Pancreas (tissue), 10 donors: Measurements from ENCODE around the gene PRKCB. TPM values are rescaled to one million over a fixed set of nuclear protein-coding genes. Genes with fewer than 3 reads are reported as not detected.

Experiments used
- ATAC-seq, 4 donors: fragments of 200-7000 bp; cut with Tn5 transposase; one replicate each; pipeline versions ENCODE4 v1.8.0 to v1.9.1; 2020; ENCODE audit warnings: mild to moderate bottlenecking in 4 of 4, moderate library complexity in 4 of 4
- DNase-seq, 6 donors: peaks; one replicate each; pipeline ENCODE4 v3.0.0-alpha.2; 2020
- FAIRE-seq: peaks from 2 replicates; lab custom pipeline; 2012; peaks lifted over from hg19 to GRCh38; lab: Jason Lieb, UNC
- H3K27ac ChIP-seq, 4 donors: fragments of 200-600 bp; sonication (generic); 1 replicate in 3 of 4; 2 replicates in 1 of 4; pipeline versions ENCODE4 v1.5.0 to v1.8.0; 2020
- H3K27me3 ChIP-seq, 4 donors: fragments of 200-600 bp; one replicate each; pipeline ENCODE4 v1.8.0; 2021
- H3K36me3 ChIP-seq, 3 donors: fragments of 200-600 bp; sonication (generic) in 1 of 3; one replicate each; pipeline versions ENCODE4 v1.5.0 to v1.8.0; 2020 to 2021
- H3K4me1 ChIP-seq, 3 donors: fragments of 200-600 bp; one replicate each; pipeline ENCODE4 v1.8.0; 2021
- H3K4me3 ChIP-seq, 4 donors: fragments of 200-600 bp; sonication (generic) in 2 of 4; one replicate each; pipeline versions ENCODE4 v1.5.0 to v1.8.0; 2020 to 2021
- H3K9me3 ChIP-seq, 4 donors: fragments of 200-600 bp; one replicate each; pipeline ENCODE4 v1.8.0; 2021
- CTCF ChIP-seq, 4 donors: fragments of 200-600 bp; sonication (generic) in 3 of 4; IDR thresholded peaks; one replicate each; pipeline versions ENCODE4 v1.5.0 to v1.8.0; 2021; ENCODE audit warnings: antibody characterized with exemption in 4 of 4
- WGBS, 2 donors: extraction: QIAGEN DNeasy Blood & Tissue Kit; methylation state at CpG; one replicate each; pipeline ENCODE4 v1.1.7; 2013; 5-methylcytosine and 5-hydroxymethylcytosine counted together
- intact Hi-C, 3 donors: fragments of 100-400 bp; cut with DNase I; formaldehyde crosslinking; loops; one replicate each; pipeline versions ENCODE4 v1.11.1 to v1.14.2; 2022
- polyA plus RNA-seq, 2 donors: library from polyadenylated mRNA; stranded (reverse); fragments of 200-250 nt; gene quantifications; one replicate each; pipeline ENCODE4 v1.2.3, GENCODE V29; 2013
- total RNA-seq, 6 donors: library from RNA; stranded (reverse); fragmentation: NEBNext Ultra II Directional in 4 of 6; extraction: Animal tissue kit (Norgen Biotek cat#: 25700) in 4 of 6; gene quantifications; one replicate each; pipeline versions ENCODE4 v1.2.1 to v1.2.4, GENCODE V29; 2021 to 2023
- donor health status: healthy with polysubstance abuse.
- donor health status: DM: no; HTN: no; CAD: no; lungs with moderate emphysema.
- donor health status: DM: no; HTN: no; CAD: no.
- donor health status: control.
- donor health status: control.
- donor health status: Bipolar disorder and iron deficiency.
- donor health status: DM: yes; HTN: yes; CAD: no.
- donor health status: DM: no; HTN: no; CAD: no.
- donor health status: DM: no; HTN: no; CAD: no.
- donor health status: DM: yes; HTN: yes; CAD: no.

PRKCB gene
- total and polyA plus RNA-seq, 8 donors: 0.19 to 4.3 (median 0.61) TPM

GRCh38 chr16:23979441-23979840 is 143.7 kb downstream of the PRKCB start:
- FAIRE-seq: no peak
- no peaks in the 10 kb centered on the region for H3K4me1 ChIP-seq

GRCh38 chr16:23979982-23980381 is 144.2 kb downstream of the PRKCB start:
- Histone ChIP-seq H3K27ac (no peak overlapping the region), H3K4me1 (no peaks in the 10 kb centered on the region), H3K27me3 (no peaks in the 10 kb centered on the region), H3K4me3 (no peak overlapping the region), H3K9me3 (no peaks in the 10 kb centered on the region), H3K36me3 (no peaks in the 10 kb centered on the region)
- DNase-seq: no peak
- ATAC-seq: no peak
- intact Hi-C loops: no loop called here
- no peak for TF ChIP-seq CTCF (IDR thresholded peaks at IDR 0.05)
- no peak for FAIRE-seq
- 54 to 76% methylated on average over 4 of the region's 4 CpGs for WGBS, 2 donors

More at GRCh38 chr16:23979441-23979840, 143.7 kb downstream of the PRKCB start:
- no peaks in the 10 kb centered on the region for H3K27me3 ChIP-seq
- intact Hi-C loops: no loop called here
- no peak for TF ChIP-seq CTCF (IDR thresholded peaks at IDR 0.05)
- 71 to 73% methylated on average over 6 of the region's 6 CpGs for WGBS, 2 donors
- H3K36me3 ChIP-seq: no peaks in the 10 kb centered on the region
- ATAC-seq (no peak), DNase-seq (no peak)
- H3K4me3 ChIP-seq: no peak overlapping the region
- H3K9me3 ChIP-seq: no peaks in the 10 kb centered on the region
- H3K27ac ChIP-seq: no peak overlapping the region

GRCh38 chr16:23981429-23982399 is 145.9 kb downstream of the PRKCB start:
- no peak for DNase-seq
- Histone ChIP-seq H3K36me3 (no peaks in the 10 kb centered on the region), H3K4me3 (no peak overlapping the region), H3K9me3 (no peaks in the 10 kb centered on the region), H3K4me1 (no peaks in the 10 kb centered on the region), H3K27me3 (no peaks in the 10 kb centered on the region), H3K27ac (no peak overlapping the region)
- ATAC-seq: no peak
- FAIRE-seq: no peak
- no peak for TF ChIP-seq CTCF (IDR thresholded peaks at IDR 0.05)
- 60 to 66% methylated on average over 3 to 4 of the region's 4 CpGs for WGBS, 2 donors
- intact Hi-C loops: no loop called here

GRCh38 chr16:23986455-23986854 is 150.7 kb downstream of the PRKCB start:
- no peaks in the 10 kb centered on the region for H3K36me3 ChIP-seq
- H3K27ac ChIP-seq: no peak overlapping the region
- no peaks in the 10 kb centered on the region for H3K4me1 ChIP-seq
- no peak for TF ChIP-seq CTCF (IDR thresholded peaks at IDR 0.05)
- intact Hi-C loops: no loop called here
- H3K27me3 ChIP-seq: no peaks in the 10 kb centered on the region
- no peaks in the 10 kb centered on the region for H3K9me3 ChIP-seq
- 35 to 49% methylated on average over 2 of the region's 2 CpGs for WGBS, 2 donors
- DNase-seq: no peak
- H3K4me3 ChIP-seq: no peak overlapping the region
- ATAC-seq: no peak
- FAIRE-seq: no peak

- no peaks in the 10 kb centered on the region for H3K9me3 ChIP-seq
- intact Hi-C loops: no loop called here
- no peak for ATAC-seq
- TF ChIP-seq CTCF (IDR thresholded peaks at IDR 0.05): no peak
- no peak overlapping the region for H3K27ac ChIP-seq
- no peak overlapping the region for H3K4me3 ChIP-seq
- H3K27me3 ChIP-seq: peaks cover 0 to 2% (median 0%) of the 10 kb centered on the region in 4 donors
- H3K4me1 ChIP-seq: no peaks in the 10 kb centered on the region
- 60 to 77% methylated on average over 2 of the region's 2 CpGs for WGBS, 2 donors
- no peaks in the 10 kb centered on the region for H3K36me3 ChIP-seq
- no peak for FAIRE-seq
- no peak for DNase-seq
These were observed 151.7 kb downstream of the PRKCB start for GRCh38 chr16:23987443-23987842.
